Nephron progenitor cell (in vitro differentiated cells): ENCODE results near the gene PRDM16.
A peak's percentile ranks its signal among the peaks of the same experiment; 100 is the strongest.

Experiments used
- DNase-seq: peaks from one replicate; pipeline ENCODE4 v3.0.0; 2021
- H3K27ac Mint-ChIP-seq: 2 replicates; pipeline ENCODE4 v1.8.0; 2021; ENCODE audit warnings: mild to moderate bottlenecking, moderate library complexity, mixed read lengths
- H3K27me3 Mint-ChIP-seq: 2 replicates; pipeline ENCODE4 v1.8.0; 2021; ENCODE audit warnings: mild to moderate bottlenecking, low read depth, mixed read lengths; ENCODE audit not compliant: poor library complexity
- H3K36me3 Mint-ChIP-seq: 2 replicates; pipeline ENCODE4 v1.8.0; 2021; ENCODE audit warnings: low read depth, mixed read lengths
- H3K4me1 Mint-ChIP-seq: 2 replicates; pipeline ENCODE4 v1.8.0; 2021; ENCODE audit warnings: mixed read lengths
- H3K4me3 Mint-ChIP-seq: 2 replicates; pipeline ENCODE4 v1.8.0; 2021; ENCODE audit warnings: mild to moderate bottlenecking, moderate library complexity, mixed read lengths
- H3K9me3 Mint-ChIP-seq: 2 replicates; pipeline ENCODE4 v1.8.0; 2021; ENCODE audit warnings: mild to moderate bottlenecking, moderate library complexity, mixed read lengths
- TF ChIP-seq, protein P1 (sequence below): fragments of 200-600 bp; sonication (generic); IDR thresholded peaks from 2 replicates; pipeline ENCODE4 v1.5.0; 2021; ENCODE audit warnings: antibody characterized with exemption

PRDM16 gene

DNA sequence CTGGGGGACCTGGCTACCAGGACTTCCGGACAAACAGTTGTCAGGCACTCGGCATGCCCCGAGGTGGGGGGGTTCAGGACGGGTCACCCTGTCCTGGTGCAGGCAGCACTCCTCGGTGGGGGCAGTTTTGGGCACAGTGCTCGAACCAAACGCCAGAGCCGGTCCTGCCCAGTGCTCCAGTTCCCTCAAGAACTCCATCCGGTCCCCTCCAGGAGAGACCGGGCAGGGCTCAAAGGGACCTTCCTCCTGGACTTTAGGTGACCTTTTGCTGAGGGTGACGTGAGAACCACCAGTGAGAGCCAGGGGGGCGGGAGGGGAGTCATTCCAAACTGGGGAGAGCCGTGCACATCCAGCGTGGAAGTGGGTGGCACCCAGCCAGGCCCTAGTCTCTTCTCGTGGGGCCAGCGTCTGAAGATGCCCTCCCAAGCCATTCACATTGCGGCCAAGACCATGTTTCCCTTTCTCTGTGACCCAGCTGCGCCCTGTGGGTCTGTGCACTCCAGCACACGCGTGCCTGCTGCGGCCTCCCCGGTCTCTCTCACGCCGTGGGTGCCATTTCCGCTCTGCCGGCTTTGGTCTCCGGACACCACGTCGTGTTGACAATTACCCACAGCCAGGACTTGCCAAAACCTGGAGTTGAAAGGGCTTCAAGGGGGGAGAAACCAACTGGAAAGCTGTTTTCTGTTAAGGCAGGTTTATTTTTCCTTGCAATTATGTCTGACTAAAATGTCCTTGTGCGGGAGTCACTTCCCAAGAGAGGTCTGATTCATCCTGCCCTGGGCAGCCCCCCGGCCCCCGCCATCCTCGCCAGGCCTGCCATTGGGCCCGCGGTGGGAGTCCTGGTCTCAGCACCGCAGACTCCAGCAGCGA is 206.7 kb downstream of the PRDM16 start:
- TF ChIP-seq, protein P1, sequence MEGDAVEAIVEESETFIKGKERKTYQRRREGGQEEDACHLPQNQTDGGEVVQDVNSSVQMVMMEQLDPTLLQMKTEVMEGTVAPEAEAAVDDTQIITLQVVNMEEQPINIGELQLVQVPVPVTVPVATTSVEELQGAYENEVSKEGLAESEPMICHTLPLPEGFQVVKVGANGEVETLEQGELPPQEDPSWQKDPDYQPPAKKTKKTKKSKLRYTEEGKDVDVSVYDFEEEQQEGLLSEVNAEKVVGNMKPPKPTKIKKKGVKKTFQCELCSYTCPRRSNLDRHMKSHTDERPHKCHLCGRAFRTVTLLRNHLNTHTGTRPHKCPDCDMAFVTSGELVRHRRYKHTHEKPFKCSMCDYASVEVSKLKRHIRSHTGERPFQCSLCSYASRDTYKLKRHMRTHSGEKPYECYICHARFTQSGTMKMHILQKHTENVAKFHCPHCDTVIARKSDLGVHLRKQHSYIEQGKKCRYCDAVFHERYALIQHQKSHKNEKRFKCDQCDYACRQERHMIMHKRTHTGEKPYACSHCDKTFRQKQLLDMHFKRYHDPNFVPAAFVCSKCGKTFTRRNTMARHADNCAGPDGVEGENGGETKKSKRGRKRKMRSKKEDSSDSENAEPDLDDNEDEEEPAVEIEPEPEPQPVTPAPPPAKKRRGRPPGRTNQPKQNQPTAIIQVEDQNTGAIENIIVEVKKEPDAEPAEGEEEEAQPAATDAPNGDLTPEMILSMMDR: no peak
- no peaks in the 10 kb centered on the region for H3K36me3 Mint-ChIP-seq
- H3K4me3 Mint-ChIP-seq: no peak overlapping the region
- peaks cover 33% of the 10 kb centered on the region for H3K4me1 Mint-ChIP-seq
- peaks cover 71% of the 10 kb centered on the region for H3K27me3 Mint-ChIP-seq
- no peak overlapping the region for H3K27ac Mint-ChIP-seq
- H3K9me3 Mint-ChIP-seq: no peaks in the 10 kb centered on the region
- DNase-seq: no peak

DNA sequence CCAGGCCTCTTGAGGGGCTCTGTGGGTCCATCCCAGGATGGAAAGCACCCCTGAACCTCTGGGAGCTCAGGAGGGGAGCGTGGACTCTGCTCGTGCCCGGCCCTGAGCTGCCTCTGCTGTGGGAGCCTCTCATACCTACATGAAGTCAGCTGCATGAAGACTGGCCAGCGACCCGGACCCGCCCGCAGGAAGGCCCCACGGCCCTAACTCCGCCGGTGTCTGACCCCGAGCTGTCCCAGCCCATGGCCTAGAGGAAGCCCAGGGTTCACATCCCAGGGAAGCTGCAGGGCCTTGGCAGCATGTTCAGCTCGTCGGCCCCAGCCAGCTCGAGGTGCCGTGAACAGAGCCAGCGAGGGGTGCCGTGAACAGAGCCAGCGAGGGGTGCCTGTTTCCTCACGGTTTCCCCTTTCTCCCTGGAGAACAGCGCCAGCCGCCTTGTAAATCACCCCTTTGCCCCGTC is 207.4 kb downstream of the PRDM16 start:
- no peak overlapping the region for H3K27ac Mint-ChIP-seq
- H3K4me3 Mint-ChIP-seq: no peak overlapping the region
- no peaks in the 10 kb centered on the region for H3K36me3 Mint-ChIP-seq
- no peaks in the 10 kb centered on the region for H3K9me3 Mint-ChIP-seq
- H3K4me1 Mint-ChIP-seq: peaks cover 33% of the 10 kb centered on the region
- no peak for DNase-seq
- TF ChIP-seq, protein P1: no peak
- peaks cover 71% of the 10 kb centered on the region for H3K27me3 Mint-ChIP-seq

DNA sequence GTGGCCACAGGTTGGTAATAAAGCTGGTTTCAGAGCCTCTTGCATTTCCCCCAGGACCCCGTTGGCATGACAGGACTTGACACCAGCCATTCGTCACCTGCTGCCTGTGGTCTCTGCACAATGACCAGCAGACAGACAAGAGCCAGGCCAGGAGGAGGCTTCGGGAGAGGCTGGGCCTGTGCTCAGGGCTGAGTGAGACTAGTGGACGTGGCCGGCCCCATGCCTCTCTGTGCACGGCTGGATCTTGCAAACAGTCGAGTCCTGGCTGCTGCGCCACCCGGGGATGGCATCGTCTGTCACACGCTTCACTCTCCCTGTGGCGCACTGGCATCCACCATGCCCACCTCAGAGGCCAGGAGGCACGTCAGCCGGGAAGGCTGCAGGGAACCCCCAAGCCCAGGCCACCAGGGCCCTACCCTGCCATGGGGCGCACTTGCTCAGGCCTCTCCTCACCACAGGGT is 208.0 kb downstream of the PRDM16 start:
- peak; percentile 64 for DNase-seq
- Mint-ChIP-seq H3K4me1 (peaks cover 33% of the 10 kb centered on the region), H3K36me3 (no peaks in the 10 kb centered on the region), H3K27ac (no peak overlapping the region), H3K4me3 (no peak overlapping the region), H3K9me3 (no peaks in the 10 kb centered on the region), H3K27me3 (peaks cover 71% of the 10 kb centered on the region)
- TF ChIP-seq, protein P1: no peak

DNA sequence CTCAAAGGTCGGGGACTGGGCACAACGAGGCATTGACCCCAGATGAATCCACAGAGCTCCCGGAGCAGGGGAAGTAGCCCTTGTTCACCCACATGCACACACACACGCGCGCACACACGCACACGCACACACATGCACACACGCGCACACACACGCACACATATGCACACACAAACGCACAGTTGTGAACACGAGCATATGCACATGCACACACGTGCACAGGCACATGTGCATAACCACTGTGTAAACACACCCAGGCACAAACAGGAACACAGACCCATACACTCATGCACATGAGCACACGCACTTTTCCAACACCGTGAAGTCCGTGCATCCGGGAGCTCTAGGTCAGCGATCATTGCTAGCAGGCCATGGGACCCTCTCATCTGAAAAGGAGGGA is 208.6 kb downstream of the PRDM16 start:
- H3K9me3 Mint-ChIP-seq: no peaks in the 10 kb centered on the region
- H3K27me3 Mint-ChIP-seq: peaks cover 71% of the 10 kb centered on the region
- no peak overlapping the region for H3K4me3 Mint-ChIP-seq
- no peaks in the 10 kb centered on the region for H3K36me3 Mint-ChIP-seq
- no peak overlapping the region for H3K27ac Mint-ChIP-seq
- no peak for DNase-seq
- H3K4me1 Mint-ChIP-seq: peaks cover 33% of the 10 kb centered on the region
- TF ChIP-seq, protein P1: no peak

DNA sequence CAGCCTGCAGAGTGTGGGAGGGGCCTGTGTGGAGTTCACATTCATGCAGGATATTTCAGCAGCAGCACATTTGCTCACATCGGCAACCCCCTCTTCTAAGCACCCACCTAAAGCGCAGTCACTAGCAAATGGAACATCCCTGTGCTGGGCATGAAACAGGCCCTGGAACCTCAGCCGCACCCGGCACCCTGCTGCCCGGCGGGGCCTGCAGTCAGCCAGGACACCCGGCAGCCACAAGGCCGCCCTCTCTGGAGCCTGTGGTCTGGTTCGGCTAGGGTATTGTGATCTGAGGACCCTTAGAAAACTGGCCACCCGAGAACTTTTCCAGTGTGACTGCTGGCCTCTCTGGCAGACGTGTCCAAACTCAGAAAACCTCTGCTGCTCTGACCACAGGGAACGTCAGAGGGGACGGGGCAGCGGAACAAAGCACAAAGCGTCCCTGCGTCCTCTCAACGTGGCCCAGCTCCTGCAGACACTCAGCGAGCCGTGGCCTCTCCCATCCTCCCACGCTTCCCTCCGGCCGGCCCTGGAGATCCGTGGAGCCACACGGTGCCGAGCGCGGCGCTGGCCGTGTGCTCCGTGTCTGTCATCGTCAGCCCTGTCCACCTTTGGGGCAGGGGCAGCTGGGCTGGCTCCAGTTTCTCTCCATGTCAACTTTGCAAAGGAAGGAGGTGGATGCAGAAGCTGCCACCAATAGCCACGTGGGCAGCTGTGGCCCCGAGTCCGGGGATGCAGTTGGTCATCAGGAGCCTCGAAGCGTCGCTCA is 209.6 kb downstream of the PRDM16 start:
- Mint-ChIP-seq H3K27me3 (peaks cover 71% of the 10 kb centered on the region), H3K9me3 (no peaks in the 10 kb centered on the region), H3K4me3 (no peak overlapping the region), H3K4me1 (peaks cover 37% of the 10 kb centered on the region), H3K36me3 (no peaks in the 10 kb centered on the region), H3K27ac (no peak overlapping the region)
- TF ChIP-seq, protein P1: no peak
- no peak for DNase-seq
